ENCODE measurements around the gene PACSIN2. TPM values are rescaled to one million over a fixed set of nuclear protein-coding genes. Genes with fewer than 3 reads are reported as not detected.

The PACSIN2 gene
- total RNA-seq, 1 experiment from 2014 or later = 70.5 TPM

DNA sequence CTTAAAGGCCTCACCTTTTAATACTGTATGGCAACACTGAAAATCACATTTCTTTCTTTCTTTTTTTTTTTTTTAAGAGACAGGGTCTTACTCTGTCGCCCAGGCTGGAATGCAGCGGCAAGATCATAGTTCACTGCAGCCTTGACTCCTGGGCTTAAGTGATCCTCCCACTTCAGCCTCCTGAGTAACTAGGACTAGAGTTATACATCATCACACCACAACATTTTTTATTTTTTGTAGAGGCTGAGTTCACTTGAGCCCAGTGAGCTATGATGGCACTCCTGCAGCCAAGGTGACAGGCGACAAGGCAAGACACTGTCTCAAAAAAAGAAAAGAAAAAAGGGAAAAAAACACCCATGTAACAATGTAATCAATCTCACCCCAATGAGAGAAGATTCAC is 167.8 kb downstream of the PACSIN2 start:
- ATAC-seq (no peak), DNase-seq (ENCODE audit: low spot score) (no peak)
- no peaks in the 10 kb centered on the region for H3K36me3 Mint-ChIP-seq
- H3K4me3 Mint-ChIP-seq = no peak overlapping the region
- no peaks in the 10 kb centered on the region for H3K9me3 Mint-ChIP-seq
- no peaks in the 10 kb centered on the region for H3K4me1 Mint-ChIP-seq
- ChIA-PET CTCF (no interaction called here), POLR2A (no interaction called here)
- no peak overlapping the region for H3K27ac Mint-ChIP-seq
- no peaks in the 10 kb centered on the region for H3K27me3 Mint-ChIP-seq (ENCODE audit: low read depth)
- TF ChIP-seq SP1 (CRISPR knock-in tag; conservative IDR thresholded peaks at IDR 0.05) (no peak), NFATC4 (CRISPR knock-in tag; IDR thresholded peaks at IDR 0.05) (no peak), ZNF263 (CRISPR knock-in tag; IDR thresholded peaks at IDR 0.05; ENCODE audit: low read depth) (no peak), RELA (CRISPR knock-in tag; IDR thresholded peaks at IDR 0.05; ENCODE audit: borderline replicate concordance) (no peak), HMGXB4 (CRISPR knock-in tag; IDR thresholded peaks at IDR 0.05) (no peak), GRHL2 (CRISPR knock-in tag; IDR thresholded peaks at IDR 0.05; ENCODE audit: insufficient replicate concordance, severe bottlenecking) (no peak), ZNF396 (CRISPR knock-in tag; IDR thresholded peaks at IDR 0.05; ENCODE audit: borderline replicate concordance) (no peak)
- TF ChIP-seq, protein P1, sequence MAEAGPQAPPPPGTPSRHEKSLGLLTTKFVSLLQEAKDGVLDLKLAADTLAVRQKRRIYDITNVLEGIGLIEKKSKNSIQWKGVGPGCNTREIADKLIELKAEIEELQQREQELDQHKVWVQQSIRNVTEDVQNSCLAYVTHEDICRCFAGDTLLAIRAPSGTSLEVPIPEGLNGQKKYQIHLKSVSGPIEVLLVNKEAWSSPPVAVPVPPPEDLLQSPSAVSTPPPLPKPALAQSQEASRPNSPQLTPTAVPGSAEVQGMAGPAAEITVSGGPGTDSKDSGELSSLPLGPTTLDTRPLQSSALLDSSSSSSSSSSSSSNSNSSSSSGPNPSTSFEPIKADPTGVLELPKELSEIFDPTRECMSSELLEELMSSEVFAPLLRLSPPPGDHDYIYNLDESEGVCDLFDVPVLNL (CRISPR knock-in tag; IDR thresholded peaks at IDR 0.05; ENCODE audit: borderline replicate concordance, low read depth) = no peak
- TF ChIP-seq, protein P2, sequence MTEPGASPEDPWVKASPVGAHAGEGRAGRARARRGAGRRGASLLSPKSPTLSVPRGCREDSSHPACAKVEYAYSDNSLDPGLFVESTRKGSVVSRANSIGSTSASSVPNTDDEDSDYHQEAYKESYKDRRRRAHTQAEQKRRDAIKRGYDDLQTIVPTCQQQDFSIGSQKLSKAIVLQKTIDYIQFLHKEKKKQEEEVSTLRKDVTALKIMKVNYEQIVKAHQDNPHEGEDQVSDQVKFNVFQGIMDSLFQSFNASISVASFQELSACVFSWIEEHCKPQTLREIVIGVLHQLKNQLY (CRISPR knock-in tag; IDR thresholded peaks at IDR 0.05) = no peak

DNA sequence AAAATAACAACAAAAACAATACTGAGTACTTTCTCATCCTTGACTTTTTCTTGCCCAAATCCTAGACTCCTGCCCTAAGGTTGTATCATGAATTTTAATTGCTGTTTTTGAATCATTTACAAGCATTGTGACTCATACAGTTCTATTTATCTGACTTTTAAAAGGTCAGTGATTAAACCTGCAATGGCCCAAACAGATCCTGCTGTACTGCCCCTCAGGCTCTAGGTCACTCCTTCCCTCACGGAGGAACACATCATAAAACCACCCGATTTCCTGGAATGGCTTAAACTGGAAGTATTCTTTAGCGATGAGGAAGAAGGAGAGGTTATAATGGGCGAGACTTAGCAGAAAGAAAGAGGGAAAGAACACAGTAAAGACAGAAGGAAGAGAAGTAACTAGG is 170.2 kb downstream of the PACSIN2 start:
- Mint-ChIP-seq H3K9me3 (no peaks in the 10 kb centered on the region), H3K4me1 (no peaks in the 10 kb centered on the region), H3K27me3 (ENCODE audit: low read depth) (no peaks in the 10 kb centered on the region), H3K27ac (no peak overlapping the region), H3K36me3 (peaks cover 7% of the 10 kb centered on the region; the same call in 1 of the 2 replicates), H3K4me3 (no peak overlapping the region)
- DNase-seq (ENCODE audit: low spot score) (no peak), ATAC-seq (no peak)
- TF ChIP-seq NFATC4 (CRISPR knock-in tag; IDR thresholded peaks at IDR 0.05) (no peak), SMAD3 (CRISPR knock-in tag; IDR thresholded peaks at IDR 0.05; ENCODE audit: borderline replicate concordance) (no peak), ELF4 (CRISPR knock-in tag; IDR thresholded peaks at IDR 0.05; ENCODE audit: low read depth) (no peak), ATF2 (CRISPR knock-in tag; IDR thresholded peaks at IDR 0.05; ENCODE audit: borderline replicate concordance, low read depth) (no peak), NR2C2 (CRISPR knock-in tag; IDR thresholded peaks at IDR 0.05) (no peak)
- CTCF ChIA-PET = interaction anchor here (0.6 to 2.5 kb wide), 3 partner anchors 23 to 60 kb away, joined by 3 to 12 read pairs (median 7); no protein-coding TSS in a partner anchor
- POLR2A ChIA-PET = interaction anchor here (0.7 kb wide), 2 partner anchors 67 to 71 kb away, joined by 3 to 5 read pairs; no protein-coding TSS in a partner anchor

- ChIA-PET POLR2A (interaction anchor here (0.7 kb wide), 1 partner anchor 136 kb away, joined by 6 read pairs; no protein-coding TSS in a partner anchor), CTCF (interaction anchor here (1.3 to 2.5 kb wide), 3 partner anchors 23 to 217 kb away, joined by 3 to 12 read pairs (median 7); no protein-coding TSS in a partner anchor)
- Mint-ChIP-seq H3K27me3 (ENCODE audit: low read depth) (no peaks in the 10 kb centered on the region), H3K36me3 (peaks cover 7% of the 10 kb centered on the region; the same call in 1 of the 2 replicates), H3K9me3 (no peaks in the 10 kb centered on the region), H3K27ac (no peak overlapping the region), H3K4me1 (no peaks in the 10 kb centered on the region), H3K4me3 (no peak overlapping the region)
- TF ChIP-seq, protein P3, sequence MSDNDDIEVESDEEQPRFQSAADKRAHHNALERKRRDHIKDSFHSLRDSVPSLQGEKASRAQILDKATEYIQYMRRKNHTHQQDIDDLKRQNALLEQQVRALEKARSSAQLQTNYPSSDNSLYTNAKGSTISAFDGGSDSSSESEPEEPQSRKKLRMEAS (CRISPR knock-in tag; IDR thresholded peaks at IDR 0.05) = no peak
- TF ChIP-seq TEAD1 (CRISPR knock-in tag; IDR thresholded peaks at IDR 0.05) (no peak), FOXJ3 (CRISPR knock-in tag; IDR thresholded peaks at IDR 0.05; ENCODE audit: borderline replicate concordance) (no peak), ZMAT4 (CRISPR knock-in tag; IDR thresholded peaks at IDR 0.05) (no peak), HMGA2 (CRISPR knock-in tag; IDR thresholded peaks at IDR 0.05) (no peak), NR3C1 (CRISPR knock-in tag; conservative IDR thresholded peaks at IDR 0.05; ENCODE audit: low read depth) (no peak), NR1H2 (CRISPR knock-in tag; IDR thresholded peaks at IDR 0.05) (no peak)
- TF ChIP-seq, protein P4, sequence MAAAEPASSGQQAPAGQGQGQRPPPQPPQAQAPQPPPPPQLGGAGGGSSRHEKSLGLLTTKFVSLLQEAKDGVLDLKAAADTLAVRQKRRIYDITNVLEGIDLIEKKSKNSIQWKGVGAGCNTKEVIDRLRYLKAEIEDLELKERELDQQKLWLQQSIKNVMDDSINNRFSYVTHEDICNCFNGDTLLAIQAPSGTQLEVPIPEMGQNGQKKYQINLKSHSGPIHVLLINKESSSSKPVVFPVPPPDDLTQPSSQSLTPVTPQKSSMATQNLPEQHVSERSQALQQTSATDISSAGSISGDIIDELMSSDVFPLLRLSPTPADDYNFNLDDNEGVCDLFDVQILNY (CRISPR knock-in tag; IDR thresholded peaks at IDR 0.05) = no peak
- TF ChIP-seq, protein P5, sequence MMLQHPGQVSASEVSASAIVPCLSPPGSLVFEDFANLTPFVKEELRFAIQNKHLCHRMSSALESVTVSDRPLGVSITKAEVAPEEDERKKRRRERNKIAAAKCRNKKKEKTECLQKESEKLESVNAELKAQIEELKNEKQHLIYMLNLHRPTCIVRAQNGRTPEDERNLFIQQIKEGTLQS (CRISPR knock-in tag; conservative IDR thresholded peaks at IDR 0.05) = no peak
- no peak for DNase-seq (ENCODE audit: low spot score)
- no peak for ATAC-seq
Observed at GRCh38 chr22:42842658-42843370, 172.1 kb downstream of the PACSIN2 start.
